ENCODE results near the gene PPIL4. TPM values are rescaled to one million over a fixed set of nuclear protein-coding genes. Genes with fewer than 3 reads are reported as not detected.
"Not testable (repeated sequence)": the region's sequence is repeated elsewhere in the genome, so short reads cannot be mapped to it uniquely, and the experiment has no call there.

PPIL4 gene
- total RNA-seq, 1 donor from 2014 or later = 18.3 TPM

- intact Hi-C loops (cut with micrococcal nuclease) = loop anchor here (10.0 kb wide), 1 partner anchor 1854 kb away; the partner anchor contains the start of gene ZBTB2
These were observed 4.7 kb downstream of the PPIL4 start for GRCh38 chr6:149541139-149541538.

DNA sequence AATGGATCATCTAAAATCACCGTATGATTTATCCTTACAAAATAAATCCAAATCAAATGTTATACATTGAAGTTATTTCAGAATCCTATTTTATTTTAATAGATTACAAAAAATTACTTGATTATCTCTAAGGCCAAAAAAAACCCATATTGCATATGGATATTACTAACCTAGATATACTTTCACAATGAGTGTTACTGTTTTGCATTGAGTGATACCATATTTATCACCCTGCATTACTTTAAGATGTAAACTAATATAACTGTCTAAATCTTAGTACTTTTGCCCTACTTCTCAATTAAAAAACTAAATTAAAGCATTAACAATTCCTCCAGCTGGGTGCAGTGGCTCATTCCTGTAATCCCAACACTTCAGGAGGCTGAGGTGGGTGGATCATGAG lies 11.1 kb downstream of the PPIL4 start:
- intact Hi-C loops (cut with micrococcal nuclease) = no loop called here

DNA sequence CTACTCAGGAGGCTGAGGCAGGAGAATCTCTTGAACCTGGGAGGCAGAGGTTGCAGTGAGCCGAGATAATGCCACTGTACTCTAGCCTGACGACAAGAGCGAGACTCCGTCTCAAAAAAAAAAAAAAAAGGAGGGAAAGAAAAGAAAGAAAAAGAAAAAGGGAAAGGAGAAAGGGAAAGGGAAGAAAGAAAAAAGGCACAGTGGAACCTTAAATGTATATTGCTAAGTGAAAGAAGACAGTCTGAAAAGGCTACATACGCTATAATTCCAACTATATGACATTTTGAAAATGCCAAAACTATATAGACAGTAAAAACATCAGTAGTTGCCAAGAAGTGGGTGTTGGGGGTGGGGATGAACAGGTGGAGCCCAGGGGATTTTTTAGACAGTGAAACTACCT lies 16.2 kb downstream of the PPIL4 start:
- intact Hi-C loops (cut with micrococcal nuclease) = no loop called here

DNA sequence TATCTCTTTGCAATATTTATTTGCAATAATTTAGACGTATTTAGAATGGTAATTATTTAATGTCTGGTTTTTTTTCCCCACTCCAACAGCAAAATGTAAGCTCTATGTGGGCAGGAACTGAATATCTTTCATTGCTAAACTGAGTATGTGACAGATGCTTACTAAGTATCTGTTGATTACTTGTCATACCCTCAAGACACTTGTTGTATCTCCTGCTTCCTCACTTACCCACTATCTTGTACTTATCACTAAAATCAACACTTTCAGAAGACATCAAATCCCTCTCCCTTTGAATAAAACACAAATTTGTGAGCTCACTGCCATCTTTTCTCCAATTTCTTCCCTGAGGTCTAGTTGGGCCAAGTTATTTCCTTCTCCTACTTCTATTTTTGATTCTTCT lies 30.3 kb downstream of the PPIL4 start:
- intact Hi-C loops (cut with micrococcal nuclease) = loop anchor here (10.0 kb wide), 1 partner anchor 951 kb away; no protein-coding TSS in a partner anchor

- intact Hi-C loops (cut with micrococcal nuclease) = loop anchor here (10.0 kb wide), 1 partner anchor 949 kb away; no protein-coding TSS in a partner anchor
These were observed 31.9 kb downstream of the PPIL4 start for GRCh38 chr6:149513915-149514314.

GRCh38 chr6:149510793-149511512 lies 34.9 kb downstream of the PPIL4 start:
- intact Hi-C loops (cut with micrococcal nuclease) = loop anchor here (10.0 kb wide), 1 partner anchor 946 kb away; no protein-coding TSS in a partner anchor

DNA sequence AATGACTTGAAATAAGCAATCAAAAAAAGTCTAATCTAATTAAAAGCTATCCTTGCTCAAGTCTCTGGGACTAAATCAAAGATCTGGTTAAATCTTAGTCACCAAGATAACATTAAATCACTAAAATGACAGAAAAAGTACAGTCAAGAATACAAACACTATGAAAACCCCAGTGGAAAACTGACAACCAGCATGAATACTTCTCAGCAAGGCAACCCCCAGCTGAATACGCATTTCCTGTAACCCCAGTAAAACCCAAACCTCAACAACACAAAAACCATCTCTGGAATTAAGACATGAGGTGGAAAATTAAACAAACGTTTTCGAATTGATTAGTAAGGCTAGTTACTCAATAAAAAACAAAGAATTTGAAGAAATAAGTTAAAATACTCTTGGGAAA lies 37.4 kb downstream of the PPIL4 start:
- intact Hi-C loops (cut with micrococcal nuclease) = loop anchor here (1.0 kb wide), 1 partner anchor 13 kb away; no protein-coding TSS in a partner anchor

- intact Hi-C loops (cut with micrococcal nuclease) = no loop called here
These were observed 42.0 kb downstream of the PPIL4 start for GRCh38 chr6:149503872-149504271.

- intact Hi-C loops (cut with micrococcal nuclease) = no loop called here
These were observed 42.6 kb downstream of the PPIL4 start for GRCh38 chr6:149503276-149503675.

DNA sequence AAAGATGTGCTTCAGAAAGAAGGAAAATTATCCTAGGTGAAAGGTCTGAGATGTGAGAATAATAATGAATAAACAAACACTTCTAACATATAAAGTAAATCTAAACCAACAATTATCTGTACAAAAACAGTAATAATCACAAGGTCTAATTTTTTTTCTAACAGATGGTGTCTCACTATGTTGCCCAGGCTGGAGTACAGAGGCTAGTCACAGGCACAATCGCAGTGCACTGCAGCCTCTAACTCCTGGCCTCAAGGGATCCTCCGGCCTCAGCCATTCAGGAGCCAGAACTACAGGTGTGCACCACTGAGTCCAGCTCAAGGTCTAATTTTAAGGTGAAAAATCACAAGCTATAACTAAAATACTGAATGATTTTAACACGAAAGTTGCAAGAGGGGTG lies 44.1 kb downstream of the PPIL4 start:
- intact Hi-C loops (cut with micrococcal nuclease) = no loop called here

GRCh38 chr6:149501201-149501600 lies 44.6 kb downstream of the PPIL4 start:
- intact Hi-C loops (cut with micrococcal nuclease) = no loop called here

DNA sequence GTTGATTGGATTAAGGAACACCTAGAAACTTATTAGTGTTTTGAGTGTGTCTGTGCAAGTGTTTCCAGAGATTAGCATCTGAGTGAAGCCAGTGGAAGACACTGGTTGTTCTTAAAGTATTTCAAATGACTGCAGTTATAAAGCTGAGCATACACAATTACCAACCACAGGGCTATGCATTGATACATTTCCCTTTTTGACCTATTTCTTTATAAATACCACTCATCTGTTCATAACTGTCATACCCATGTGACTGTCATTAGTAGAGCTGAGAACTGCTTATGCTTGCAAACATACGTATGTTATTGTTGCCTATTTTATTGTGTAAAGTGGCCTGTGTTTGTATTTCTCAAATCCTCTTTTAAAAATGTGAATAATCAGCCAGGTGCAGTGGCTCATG lies 45.7 kb downstream of the PPIL4 start:
- intact Hi-C loops (cut with micrococcal nuclease) = no loop called here

DNA sequence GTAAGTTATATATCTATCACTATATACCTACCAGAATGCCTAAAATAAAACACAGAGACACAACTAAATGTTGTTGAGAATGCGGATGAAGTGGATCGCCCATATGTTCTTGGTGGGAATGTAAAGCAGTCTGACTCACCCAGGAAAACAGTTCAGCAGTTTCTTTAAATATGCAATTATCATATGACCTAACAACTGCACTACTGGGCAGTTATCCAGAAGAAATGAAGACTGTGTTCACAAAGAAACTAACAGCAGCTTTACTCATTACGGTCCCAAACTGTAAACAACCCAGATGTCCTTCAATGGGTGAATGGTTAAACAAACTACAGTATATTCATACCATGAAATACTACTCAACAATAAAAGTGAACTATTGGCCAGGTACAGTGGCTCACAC lies 46.8 kb downstream of the PPIL4 start:
- intact Hi-C loops (cut with micrococcal nuclease) = no loop called here

- intact Hi-C loops (cut with micrococcal nuclease) = no loop called here
These were observed 48.5 kb downstream of the PPIL4 start for GRCh38 chr6:149497365-149497764.

- intact Hi-C loops (cut with micrococcal nuclease) = not testable (repeated sequence)
These were observed 49.2 kb downstream of the PPIL4 start for GRCh38 chr6:149496597-149496996.

GRCh38 chr6:149495349-149496016 lies 50.4 kb downstream of the PPIL4 start:
- intact Hi-C loops (cut with micrococcal nuclease) = loop anchor here (1.0 kb wide), 2 partner anchors 11 to 13 kb away; no protein-coding TSS in a partner anchor

DNA sequence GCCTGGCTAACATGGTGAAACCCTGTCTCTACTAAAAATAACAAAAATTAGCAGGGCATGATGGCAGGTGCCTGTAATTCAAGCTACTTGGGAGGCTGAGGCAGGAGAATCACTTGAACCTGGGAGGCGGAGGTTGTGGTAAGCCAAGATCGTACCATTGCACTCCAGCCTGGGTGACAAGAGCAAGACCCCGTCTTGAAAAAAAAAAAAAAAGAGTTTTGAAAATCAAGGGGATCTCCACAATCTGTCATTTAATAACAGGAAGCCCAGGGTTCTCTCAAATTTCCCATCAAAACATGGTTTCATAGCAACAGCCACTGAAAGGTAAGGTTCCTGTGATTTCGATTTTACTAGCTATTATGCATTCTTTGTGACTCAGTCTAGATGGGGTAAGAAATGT lies 51.0 kb downstream of the PPIL4 start:
- intact Hi-C loops (cut with micrococcal nuclease) = loop anchor here (1.0 kb wide), 2 partner anchors 11 to 13 kb away; no protein-coding TSS in a partner anchor

GRCh38 chr6:149493761-149494320 lies 52.0 kb downstream of the PPIL4 start:
- intact Hi-C loops (cut with micrococcal nuclease) = no loop called here

GRCh38 chr6:149492798-149493343 lies 53.0 kb downstream of the PPIL4 start:
- intact Hi-C loops (cut with micrococcal nuclease) = no loop called here

GRCh38 chr6:149489967-149490366 lies 55.9 kb downstream of the PPIL4 start:
- intact Hi-C loops (cut with micrococcal nuclease) = no loop called here

DNA sequence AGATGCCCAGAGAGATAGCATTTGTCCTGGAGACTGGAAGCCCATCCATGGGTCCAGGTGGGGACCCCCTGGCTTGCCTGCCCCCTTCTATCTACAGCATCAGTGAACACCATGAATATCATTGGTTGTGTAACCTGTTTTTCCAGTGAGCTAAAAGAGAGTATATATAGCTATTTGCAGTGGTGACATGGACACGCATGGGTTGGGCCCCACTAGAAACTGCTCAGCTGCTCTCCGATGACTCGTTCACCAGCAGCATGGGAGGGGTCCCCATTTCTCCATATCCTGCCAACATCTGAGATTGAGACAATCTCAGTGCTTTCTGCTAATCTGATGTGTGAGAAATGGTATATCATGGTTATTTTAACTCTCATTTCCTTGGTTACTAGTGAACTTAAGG lies 57.0 kb downstream of the PPIL4 start:
- intact Hi-C loops (cut with micrococcal nuclease) = no loop called here

GRCh38 chr6:149487316-149487715 lies 58.5 kb downstream of the PPIL4 start:
- intact Hi-C loops (cut with micrococcal nuclease) = no loop called here
